ENCODE data around the gene API5.

DNA sequence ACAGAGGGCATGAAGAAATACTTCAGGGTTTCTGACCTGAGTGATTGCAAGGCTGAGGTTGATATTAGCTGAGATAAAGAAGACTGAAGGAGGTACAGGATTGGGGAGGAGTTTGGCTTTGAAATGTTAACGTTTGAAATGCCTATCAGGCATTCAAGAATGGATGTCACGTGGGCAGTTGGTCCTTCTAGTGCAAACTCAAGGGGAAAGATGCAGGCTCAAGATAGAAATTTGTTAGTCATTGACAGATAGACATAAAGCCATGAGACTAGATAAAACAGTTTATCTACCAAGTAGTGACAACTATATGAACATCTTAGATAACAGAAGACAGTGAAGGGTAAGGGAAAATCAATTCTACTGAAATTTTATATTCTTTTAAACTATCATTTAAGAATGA is 70.0 kb downstream of the API5 start:
- TF ChIP-seq, protein P1, sequence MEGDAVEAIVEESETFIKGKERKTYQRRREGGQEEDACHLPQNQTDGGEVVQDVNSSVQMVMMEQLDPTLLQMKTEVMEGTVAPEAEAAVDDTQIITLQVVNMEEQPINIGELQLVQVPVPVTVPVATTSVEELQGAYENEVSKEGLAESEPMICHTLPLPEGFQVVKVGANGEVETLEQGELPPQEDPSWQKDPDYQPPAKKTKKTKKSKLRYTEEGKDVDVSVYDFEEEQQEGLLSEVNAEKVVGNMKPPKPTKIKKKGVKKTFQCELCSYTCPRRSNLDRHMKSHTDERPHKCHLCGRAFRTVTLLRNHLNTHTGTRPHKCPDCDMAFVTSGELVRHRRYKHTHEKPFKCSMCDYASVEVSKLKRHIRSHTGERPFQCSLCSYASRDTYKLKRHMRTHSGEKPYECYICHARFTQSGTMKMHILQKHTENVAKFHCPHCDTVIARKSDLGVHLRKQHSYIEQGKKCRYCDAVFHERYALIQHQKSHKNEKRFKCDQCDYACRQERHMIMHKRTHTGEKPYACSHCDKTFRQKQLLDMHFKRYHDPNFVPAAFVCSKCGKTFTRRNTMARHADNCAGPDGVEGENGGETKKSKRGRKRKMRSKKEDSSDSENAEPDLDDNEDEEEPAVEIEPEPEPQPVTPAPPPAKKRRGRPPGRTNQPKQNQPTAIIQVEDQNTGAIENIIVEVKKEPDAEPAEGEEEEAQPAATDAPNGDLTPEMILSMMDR (IDR thresholded peaks at IDR 0.05), result no peak
- TF ChIP-seq POLR2A (IDR thresholded peaks at IDR 0.05), result no peak

Data from Peyer's patch (tissue), 4 donors.